GM12801 (cell line): ENCODE data around the gene OLIG3.

Source experiments
- CTCF ChIP-seq: IDR thresholded peaks from one replicate; pipeline ENCODE4 v1.5.1; 2011; ENCODE audit warnings: control low read depth; ENCODE audit not compliant: insufficient read length; ENCODE audit errors: extremely low read depth

Gene OLIG3

GRCh38 chr6:137443901-137444300 lies 50.3 kb downstream of the OLIG3 start:
- TF ChIP-seq CTCF, result no peak
